ENCODE measurements around the gene KRTAP1-4.
"Not testable (repeated sequence)": the region's sequence is repeated elsewhere in the genome, so short reads cannot be mapped to it uniquely, and the experiment has no call there.

Gene KRTAP1-4

DNA sequence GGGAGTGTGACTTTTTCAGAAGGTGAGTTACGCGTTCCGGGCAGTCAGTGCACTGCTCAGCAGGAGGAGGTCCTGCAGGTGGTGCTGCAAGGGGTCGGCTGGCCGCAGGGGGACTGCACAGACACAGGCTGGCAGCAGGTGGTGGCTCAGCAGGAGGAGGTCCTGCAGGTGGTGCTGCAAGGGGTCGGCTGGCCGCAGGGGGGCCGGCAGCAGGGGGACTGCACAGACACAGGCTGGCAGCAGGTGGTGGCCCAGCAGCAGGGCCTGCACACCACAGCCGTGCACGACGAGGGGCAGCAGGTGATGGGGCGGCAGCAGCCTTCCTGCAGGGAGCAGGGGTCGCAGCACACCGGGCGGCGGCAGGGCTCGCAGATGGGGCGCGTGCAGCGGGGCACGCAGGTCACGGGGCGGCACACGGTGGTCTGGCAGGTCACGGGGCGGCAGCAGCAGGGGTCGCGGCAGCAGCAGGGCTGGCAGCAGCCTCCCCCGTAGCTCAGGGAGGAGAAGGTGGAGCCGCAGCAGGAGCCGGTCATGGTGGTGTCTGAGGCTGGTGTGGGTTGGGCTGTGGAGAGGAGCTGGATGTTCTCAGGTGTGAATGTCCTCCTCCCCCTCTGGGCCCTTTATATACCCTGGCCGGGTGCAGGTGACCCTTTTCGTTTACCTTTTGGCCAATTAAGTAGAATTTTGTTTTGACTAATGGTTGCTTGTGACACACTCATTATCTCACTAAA lies 16.9 kb upstream of the KRTAP1-4 start, which contains the start of gene KRTAP2-1:
TSS of gene KRTAP2-1 (minus strand) at position 582 of the 731 bp plus-strand sequence. CDS start at position 533, 49 bp downstream.
- DNase-seq (ENCODE audit: low read depth): not testable (repeated sequence)

DNA sequence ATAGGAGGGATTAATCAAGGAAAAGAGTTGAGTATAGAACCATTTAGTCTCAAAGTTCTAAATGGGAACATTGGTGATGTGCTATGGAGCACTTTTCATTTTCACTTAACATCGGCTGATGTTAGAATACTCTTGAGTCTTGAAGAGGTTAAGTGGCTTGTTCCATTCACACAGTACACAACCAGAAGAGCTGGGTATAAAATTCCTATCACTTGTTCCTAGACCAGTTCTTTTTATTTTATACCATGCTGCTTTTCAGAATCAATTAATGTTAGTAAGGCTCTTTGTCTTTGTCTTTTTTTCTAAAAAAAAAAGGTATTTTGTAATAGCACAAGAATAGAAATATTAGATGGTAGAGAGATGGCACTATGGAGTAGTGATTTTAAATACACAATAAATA lies 13.0 kb upstream of the KRTAP1-4 start:
- no peak for DNase-seq (ENCODE audit: low read depth)

DNA sequence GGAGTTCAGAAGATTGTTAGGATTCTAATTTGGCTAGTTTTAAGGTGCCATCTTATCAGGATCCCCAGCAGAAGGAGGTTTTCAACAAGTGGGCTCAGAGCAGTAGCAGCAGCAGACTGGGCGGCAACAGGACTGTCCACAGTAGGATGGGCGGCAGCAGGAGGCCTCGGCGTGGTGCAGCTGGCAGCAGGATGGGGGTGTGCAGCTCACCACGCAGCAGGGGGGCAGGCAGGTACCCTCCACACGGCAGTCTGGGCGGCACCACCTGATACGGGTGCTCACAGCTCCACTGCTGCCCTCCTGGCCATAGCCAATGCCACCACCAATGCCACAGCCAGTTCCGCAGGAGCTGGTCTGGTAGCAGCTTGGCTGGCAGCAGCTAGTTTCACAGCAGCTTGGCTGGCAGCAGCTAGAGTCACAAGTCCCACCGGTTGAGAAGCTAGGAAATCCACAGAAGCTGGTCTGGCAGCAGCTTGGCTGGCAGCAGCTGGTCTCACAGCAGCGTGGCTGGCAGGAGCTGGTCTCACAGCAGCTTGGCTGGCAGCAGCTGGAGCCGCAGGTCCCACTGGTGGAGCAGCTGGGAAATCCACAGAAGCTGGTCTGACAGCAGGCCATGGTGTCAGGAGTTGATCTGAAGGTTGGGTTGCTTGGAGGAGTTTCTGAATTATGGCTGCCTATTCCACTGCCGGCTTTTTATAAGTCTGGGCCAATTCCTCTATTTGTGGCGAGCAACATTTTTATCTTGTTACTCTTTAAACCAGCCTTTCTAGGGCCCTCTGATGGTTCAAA lies 11.0 kb upstream of the KRTAP1-4 start, which contains the start of gene KRTAP1-1:
TSS of gene KRTAP1-1 (minus strand) at position 668 of the 789 bp plus-strand sequence. CDS start at position 615, 53 bp downstream.
- DNase-seq (ENCODE audit: low read depth): not testable (repeated sequence)

DNA sequence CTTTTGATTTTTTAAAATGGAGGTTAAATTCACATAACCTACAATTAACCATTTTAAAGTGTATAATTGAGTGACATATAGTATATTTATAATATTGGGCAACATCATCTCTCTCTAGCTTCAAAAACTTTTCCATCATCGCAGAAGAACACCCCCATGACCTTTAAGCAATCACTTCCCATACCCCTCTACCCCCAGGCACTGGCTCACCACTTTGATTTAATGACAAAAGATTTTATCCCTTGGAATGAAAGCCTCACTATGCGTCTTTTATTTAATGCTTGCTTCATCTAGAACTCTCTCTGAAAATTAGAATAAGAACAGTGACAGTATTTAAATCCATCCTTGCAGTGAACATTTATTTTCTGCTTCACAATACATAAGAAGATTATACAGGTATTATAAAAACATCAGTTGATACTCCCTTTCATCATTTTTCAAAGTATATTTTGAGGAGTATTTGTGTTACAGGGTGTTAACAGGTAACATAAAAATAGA lies 7.9 kb upstream of the KRTAP1-4 start:
- DNase-seq (ENCODE audit: low read depth): no peak

DNA sequence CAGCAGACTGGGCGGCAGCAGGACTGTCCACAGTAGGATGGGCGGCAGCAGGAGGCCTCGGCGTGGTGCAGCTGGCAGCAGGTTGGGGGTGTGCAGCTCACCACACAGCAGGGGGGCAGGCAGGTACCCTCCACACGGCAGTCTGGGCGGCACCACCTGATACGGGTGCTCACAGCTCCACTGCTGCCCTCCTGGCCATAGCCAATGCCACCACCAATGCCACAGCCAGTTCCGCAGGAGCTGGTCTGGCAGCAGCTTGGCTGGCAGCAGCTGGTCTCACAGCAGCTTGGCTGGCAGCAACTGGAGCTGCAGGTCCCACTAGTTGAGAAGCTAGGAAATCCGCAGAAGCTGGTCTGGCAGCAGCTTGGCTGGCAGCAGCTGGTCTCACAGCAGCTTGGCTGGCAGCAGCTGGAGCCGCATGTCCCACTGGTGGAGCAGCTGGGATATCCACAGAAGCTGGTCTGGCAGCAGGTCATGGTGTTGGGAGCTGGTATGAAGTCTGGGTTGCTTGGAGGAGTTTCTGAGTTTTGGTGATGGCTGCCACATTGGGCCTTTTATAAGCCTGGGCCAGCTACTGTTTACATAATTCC lies 4.4 kb upstream of the KRTAP1-4 start, which contains the start of gene KRTAP1-3:
TSS of gene KRTAP1-3 (minus strand) at position 529 of the 590 bp plus-strand sequence. CDS start at position 476, 53 bp downstream.
- not testable (repeated sequence) for DNase-seq (ENCODE audit: low read depth)

DNA sequence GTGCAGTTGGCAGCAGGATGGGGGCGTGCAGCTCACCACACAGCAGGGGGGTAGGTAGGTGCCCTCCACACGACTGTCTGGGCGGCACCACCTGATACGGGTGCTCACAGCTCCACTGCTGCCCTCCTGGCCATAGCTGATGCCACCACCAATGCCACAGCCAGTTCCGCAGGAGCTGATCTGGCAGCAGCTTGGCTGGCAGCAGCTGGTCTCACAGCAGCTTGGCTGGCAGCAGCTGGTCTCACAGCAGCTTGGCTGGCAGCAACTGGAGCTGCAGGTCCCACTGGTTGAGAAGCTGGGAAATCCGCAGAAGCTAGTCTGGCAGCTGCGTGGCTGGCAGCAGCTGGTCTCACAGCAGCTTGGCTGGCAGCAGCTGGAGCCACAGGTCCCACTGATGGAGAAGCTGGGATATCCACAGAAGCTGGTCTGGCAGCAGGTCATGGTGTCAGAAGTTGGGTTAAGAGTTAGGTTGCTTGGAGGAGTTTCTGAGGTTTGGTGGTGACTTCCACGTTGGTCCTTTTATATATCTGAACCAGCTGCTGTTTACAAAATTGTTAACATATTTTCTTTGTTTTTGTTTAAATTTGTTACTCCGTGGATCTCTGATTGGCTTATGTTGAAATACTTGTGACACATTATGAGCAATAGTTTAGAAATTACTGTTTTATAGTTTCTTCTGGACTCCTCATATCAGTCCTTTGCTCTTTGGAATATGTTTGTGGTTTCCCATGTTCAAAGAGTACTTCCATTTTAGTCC lies 3.1 kb downstream of the KRTAP1-4 start, which contains the start of gene KRTAP1-5:
TSS of gene KRTAP1-5 (minus strand) at position 494 of the 757 bp plus-strand sequence. CDS start at position 441, 53 bp downstream.
- no peak for DNase-seq (ENCODE audit: low read depth)

DNA sequence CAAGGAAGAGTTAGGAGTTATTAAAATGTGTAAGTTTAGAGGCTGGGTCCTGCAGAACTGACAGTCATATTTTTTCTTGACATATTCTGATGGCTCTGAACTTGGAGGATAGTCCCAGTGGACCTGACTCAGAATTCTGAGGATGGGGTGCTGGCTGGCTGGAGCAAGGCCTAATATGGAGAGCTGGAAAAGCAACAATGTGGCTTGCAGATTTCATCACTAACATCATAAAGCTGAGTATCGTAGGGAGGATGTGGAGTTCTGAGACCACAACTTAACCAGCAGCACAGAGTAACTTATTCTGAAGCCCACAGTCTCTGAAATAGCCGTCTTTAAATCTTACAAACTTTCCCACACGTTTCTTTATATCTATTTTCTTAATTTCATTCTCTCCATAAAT lies 5.3 kb downstream of the KRTAP1-4 start:
- DNase-seq (ENCODE audit: low read depth): no peak

DNA sequence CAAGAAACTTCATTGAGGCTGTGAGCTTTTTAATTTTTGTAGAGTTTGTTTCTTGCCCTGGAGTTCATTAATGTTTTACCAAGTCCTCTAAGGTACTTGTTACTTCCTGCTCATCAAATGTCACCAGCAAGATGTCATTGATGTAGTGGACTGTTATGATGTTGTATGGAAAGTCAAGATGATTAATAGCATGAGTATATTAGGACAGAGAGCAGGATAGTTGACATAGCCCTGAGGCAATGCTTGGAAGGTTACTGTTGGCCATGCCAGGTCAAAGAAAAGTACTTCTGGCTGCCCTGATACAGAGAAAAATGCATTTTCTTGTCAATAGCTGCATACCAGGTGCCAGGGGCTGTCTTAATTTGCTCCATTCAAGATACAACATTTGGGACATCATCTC lies 9.7 kb downstream of the KRTAP1-4 start:
- DNase-seq (ENCODE audit: low read depth): no peak

DNA sequence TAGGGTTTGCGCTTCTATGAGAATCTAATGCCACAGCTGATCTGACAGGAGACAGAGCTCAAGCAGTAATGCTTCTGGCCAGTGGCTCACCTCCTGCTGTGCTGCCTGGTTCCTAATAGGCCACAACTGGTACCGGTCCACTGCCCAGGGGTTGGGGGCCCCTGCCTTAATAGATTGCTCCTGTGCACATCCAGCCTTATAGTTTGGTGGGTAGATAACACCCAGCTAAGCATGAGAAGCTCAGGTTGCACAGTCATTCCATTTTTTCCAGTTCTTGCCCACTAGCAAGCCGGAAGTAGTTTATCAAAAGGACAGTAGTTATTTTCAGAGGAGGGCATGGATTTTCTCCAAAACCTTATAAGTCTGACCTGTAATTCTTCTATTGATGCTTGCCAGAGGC lies 10.6 kb downstream of the KRTAP1-4 start:
- no peak for DNase-seq (ENCODE audit: low read depth)

DNA sequence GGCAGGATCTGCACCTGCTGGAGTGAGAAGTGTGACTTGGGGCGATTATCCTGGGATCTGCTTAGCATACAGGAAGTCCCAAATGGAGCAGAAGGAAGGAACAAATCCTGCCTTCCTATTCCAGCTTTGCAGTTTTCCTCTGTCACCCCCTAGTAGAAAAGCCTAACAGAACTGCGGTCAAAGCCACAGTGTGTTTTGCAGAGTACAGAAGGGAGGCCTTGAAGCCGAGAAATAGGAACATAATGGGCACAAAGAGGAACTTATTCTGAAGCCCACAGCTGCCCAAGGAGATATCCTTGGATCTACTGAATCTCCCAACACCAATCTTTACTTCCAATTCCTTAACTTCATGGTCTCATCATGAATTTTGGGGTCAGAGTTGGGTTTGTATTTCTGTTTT lies 11.5 kb downstream of the KRTAP1-4 start:
- no peak for DNase-seq (ENCODE audit: low read depth)

DNA sequence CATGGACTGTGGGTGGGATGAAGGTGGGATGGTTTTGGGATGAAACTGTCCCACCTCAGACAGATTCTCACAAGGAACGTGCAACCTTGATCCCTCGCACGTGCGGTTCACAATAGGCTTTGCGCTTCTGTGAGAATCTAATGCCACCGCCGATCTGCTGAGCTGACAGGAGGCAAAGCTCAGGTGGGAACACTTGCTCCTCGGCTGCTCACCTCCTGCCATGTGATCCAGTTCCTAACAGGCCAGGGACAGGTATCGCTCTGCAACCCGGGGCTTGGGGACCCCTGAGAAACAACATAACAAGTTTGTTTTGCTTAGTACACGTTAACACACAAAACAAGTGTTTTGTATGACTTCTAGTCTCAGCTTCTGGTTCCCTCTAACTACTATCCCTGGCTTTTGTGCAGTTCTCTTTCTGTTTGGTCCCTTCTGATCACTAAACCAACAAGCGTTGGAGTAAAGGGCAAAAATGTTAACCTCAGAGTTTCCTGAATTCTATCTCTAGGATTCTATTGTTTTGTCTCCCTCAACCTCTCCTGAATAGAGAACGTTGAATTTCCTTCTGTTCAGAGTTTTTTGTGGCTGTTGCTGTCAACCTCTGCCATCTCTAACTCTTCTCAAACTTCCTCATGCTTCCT lies 13.3 kb downstream of the KRTAP1-4 start:
- DNase-seq (ENCODE audit: low read depth): no peak

DNA sequence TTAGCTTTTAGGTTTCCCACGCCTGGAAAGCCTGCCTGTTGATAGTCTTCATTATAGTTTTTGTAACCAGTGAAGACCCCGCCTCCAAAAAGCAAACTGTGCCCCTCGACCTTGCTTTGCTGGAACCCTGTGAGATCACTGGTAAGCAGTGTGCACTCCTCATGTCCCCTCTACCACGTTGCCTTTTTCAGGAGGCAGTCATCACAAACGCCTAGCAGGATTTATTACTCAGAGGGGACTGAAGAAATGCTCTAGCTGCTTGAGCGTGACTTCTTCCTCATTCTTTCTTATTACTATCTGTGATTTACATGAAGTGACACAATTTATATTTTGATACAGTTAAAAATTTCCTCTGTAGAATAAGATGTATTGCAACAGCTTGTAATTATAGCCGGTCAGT lies 14.5 kb downstream of the KRTAP1-4 start:
- DNase-seq (ENCODE audit: low read depth): no peak

DNA sequence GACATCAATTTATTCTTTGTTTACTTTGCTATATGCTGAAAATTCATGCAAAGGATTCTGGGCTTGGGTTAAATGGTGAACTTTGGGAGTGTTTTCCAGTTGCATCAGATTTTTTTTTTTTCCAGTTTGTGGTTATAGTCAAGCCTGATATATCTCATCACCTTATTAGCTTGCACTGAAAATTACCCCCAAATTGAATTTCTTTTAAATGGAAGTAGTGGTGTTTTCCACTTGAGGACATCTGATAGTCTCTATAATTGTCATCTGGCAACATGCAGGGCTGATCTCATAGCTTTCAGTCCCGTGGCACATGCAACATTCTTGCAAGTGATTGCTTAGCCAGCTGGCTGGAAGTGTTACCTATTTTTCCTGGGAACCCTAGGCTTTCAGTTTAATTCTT lies 16.4 kb downstream of the KRTAP1-4 start:
- no peak for DNase-seq (ENCODE audit: low read depth)

DNA sequence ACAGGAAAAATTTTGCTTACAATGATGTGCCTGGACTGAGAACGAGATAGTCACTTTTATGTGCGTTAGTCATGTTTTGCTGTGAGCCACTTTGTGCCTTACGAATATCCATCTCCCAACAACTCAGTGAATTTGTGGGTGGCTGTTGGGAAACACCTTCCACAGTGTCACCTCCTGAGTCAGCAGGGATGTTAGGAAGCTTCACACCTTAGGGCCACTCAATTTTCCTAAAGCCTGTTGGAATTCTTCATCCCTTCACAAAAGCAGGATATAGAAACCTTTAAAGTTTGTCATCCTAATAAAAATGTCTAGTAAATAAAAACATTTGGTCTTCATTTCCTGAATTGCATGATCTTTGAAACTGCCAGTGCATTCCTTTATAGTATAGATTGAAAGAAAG lies 16.8 kb downstream of the KRTAP1-4 start:
- no peak for DNase-seq (ENCODE audit: low read depth)

DNA sequence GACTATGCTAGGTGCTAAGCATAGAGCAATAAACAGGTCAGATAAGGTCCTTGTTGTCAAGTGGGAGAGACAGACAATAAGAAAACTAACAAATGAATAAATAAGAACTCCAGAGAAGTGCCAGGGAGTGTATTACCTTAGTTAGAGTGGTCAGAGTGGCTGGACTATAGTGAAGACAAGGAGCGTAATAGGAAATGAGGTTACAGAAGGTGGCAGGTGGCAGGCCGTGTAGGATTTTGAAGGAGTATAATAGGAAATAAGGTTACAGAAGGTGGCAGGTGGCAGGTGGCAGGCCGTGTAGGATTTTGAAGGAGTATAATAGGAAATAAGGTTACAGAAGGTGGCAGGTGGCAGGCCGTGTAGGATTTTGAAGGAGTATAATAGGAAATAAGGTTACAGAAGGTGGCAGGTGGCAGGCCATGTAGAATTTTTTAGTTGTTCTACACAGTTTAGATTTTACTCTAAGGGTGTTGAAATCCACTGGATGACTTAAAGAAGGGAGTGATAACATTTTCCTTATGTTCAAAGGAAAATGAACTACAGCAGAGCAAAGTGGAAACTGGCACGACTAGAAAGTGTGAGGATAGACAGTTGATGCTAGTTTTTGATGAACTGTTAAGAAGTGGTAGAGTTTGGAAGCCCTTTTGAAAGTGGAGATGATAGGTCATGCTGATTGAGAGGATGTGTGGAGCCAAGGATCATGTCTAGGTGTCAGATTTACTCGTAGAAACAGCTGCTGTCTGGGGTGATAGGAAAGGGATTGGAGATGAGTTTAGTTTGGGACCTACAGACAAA lies 17.5 kb downstream of the KRTAP1-4 start:
- DNase-seq (ENCODE audit: low read depth): no peak

DNA sequence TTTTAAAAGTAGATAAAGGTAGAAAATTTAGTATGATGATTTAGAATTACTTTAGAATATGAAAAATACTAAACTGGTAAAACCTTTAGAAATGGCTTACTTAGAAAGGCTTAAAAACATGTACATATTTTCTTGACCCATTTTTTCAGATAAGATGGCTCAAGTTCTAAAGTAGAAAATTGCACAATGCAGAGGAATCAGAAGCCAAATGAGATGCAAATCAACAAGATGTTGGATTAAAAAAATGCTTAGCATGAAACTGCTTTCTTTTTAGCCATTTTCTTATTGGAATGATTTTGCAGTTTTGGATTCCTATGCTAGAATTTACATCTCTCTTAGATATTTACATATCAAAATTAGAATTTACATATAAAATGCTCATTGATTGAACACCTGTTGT lies 19.6 kb downstream of the KRTAP1-4 start:
- DNase-seq (ENCODE audit: low read depth): no peak

DNA sequence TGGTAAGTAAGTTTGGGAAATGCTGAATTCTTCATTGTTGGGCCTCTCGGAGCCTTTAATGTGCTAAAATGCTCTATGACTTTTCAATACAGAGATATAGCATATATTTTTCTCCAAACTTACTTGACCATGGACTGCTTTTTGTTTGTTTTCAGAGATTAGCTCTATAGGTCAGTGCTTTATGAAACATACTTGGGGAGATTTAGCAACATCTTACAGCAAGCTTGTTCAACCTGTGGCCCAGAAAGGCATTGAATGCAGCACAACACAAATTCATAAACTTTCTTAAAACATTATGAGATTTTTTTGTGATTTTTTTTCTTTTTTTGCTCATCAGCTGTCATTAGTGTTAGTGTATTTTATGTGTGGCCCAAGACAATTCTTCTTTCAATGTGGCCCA lies 20.1 kb downstream of the KRTAP1-4 start:
- no peak for DNase-seq (ENCODE audit: low read depth)

DNA sequence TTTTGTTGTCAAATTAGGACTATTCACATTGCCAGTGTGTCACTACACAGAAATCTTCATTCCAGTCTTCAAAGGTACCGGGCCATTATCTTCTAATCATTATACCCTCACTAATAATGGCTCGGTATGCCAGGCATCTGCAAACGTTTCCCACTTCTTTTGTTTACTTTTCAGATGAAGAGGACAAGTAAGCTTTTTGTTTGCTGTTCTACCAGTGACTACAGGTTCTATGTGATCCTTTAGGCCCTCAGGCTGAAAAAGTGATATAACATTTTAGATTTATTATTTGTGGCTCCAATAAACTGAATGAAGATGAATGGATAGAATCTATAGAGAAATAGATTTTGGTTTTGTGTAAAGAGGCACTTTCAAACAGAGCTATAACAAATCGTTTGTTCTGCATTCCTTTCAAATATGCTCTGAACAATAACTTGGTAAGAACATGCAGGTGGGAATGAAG lies 20.7 kb downstream of the KRTAP1-4 start:
- DNase-seq (ENCODE audit: low read depth): no peak

DNA sequence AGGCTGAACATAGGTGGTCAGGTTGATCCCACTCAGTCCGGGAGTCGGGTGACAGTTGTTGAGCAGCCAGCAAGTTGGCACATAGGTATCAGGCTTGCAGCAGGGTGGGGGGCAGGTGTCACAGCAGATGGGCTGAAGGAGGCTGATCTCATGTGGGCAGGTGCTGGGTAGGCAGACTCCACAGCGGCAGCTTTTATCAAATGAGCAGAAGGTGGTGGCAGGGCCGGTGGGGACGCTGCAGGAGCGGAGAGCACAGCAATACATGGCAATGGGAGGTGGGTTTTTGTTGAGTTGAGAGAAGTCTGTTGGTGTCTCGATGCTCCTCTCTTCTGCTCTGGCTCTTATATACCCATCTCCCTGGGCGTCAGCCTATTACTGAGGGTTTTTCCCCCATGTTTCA lies 21.2 kb downstream of the KRTAP1-4 start, which contains the start of gene KRTAP3-1:
TSS of gene KRTAP3-1 (minus strand) at position 318 of the 400 bp plus-strand sequence. CDS start at position 264, 54 bp downstream.
- DNase-seq (ENCODE audit: low read depth): no peak

DNA sequence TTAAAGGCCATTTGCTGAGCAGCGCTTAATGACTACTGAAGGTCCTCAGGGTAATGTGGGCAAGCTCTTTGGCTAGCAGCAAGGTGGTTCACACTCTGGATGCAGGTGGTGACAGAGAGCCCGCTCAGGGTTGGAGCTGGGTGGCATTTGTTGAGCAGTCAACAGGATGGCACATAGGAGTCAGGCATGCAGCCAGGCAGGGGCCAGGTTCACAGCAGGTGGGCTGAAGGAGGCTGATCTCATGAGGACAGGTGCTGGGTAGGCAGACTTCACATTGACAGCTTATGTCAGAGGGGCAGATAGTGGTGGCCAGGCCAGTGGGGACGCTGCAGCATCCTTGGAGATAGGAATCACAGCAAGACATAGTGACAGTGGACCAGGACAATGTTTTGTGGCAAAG lies 25.6 kb downstream of the KRTAP1-4 start:
- DNase-seq (ENCODE audit: low read depth): no peak
